H1 (cell line): ENCODE results near the gene LCE5A. TPM values are rescaled to one million over a fixed set of nuclear protein-coding genes. Genes with fewer than 3 reads are reported as not detected.

Source experiments
- CTCF ChIA-PET: fragments of 300-600 bp; sonication (Branson Sonifier 250); formaldehyde crosslinking; loops from one replicate; lab custom pipeline; 2021; ENCODE audit not compliant: partially characterized antibody; lab: Charles Lee
- POLR2A ChIA-PET: fragments of 300-600 bp; sonication (Branson Sonifier 250); formaldehyde crosslinking; loops from one replicate; lab custom pipeline; 2021; ENCODE audit warnings: inconsistent platforms; ENCODE audit not compliant: partially characterized antibody; lab: Charles Lee
- DNase-seq, 2 experiments: peaks; one replicate each; pipeline versions ENCODE4 v3.0.0 to v3.0.0-alpha.2; 2010 to 2022; ENCODE audit warnings: low spot score in 2 of 2, low read depth in 1 of 2, mixed read lengths in 1 of 2
- FAIRE-seq: peaks from 2 replicates; lab custom pipeline; 2011; peaks lifted over from hg19 to GRCh38; lab: Jason Lieb, UNC
- H2AFZ ChIP-seq: 2 replicates; pipeline ENCODE4 v1.8.1; 2012; ENCODE audit warnings: low read length, inconsistent platforms
- H2AK5ac ChIP-seq: 2 replicates; pipeline ENCODE4 v1.6.1; 2013; ENCODE audit warnings: low read depth, low read length
- H2BK120ac ChIP-seq: replicated peaks from 2 replicates; pipeline ENCODE3; 2013; ENCODE audit warnings: low read depth, low read length, inconsistent platforms
- H2BK12ac ChIP-seq: 2 replicates; pipeline ENCODE4 v1.6.1; 2013; ENCODE audit warnings: low read depth, low read length
- H2BK15ac ChIP-seq: 2 replicates; pipeline ENCODE4 v1.6.1; 2013; ENCODE audit warnings: low read length
- H2BK20ac ChIP-seq: 2 replicates; pipeline ENCODE4 v1.6.1; 2013; ENCODE audit warnings: low read length
- H2BK5ac ChIP-seq: 2 replicates; pipeline ENCODE4 v1.6.1; 2013; ENCODE audit warnings: low read depth, low read length
- H3K14ac ChIP-seq: 2 replicates; pipeline ENCODE4 v1.6.1; 2013; ENCODE audit warnings: inconsistent platforms; ENCODE audit not compliant: insufficient read length
- H3K18ac ChIP-seq: 2 replicates; pipeline ENCODE4 v1.6.1; 2013; ENCODE audit warnings: low read length; ENCODE audit errors: extremely low read depth
- H3K23ac ChIP-seq: 2 replicates; pipeline ENCODE4 v1.6.1; 2013; ENCODE audit warnings: inconsistent platforms; ENCODE audit not compliant: insufficient read length
- H3K23me2 ChIP-seq: 2 replicates; pipeline ENCODE4 v1.6.1; 2013; ENCODE audit warnings: low read depth, low read length
- H3K27ac ChIP-seq: 2 replicates; pipeline ENCODE4 v1.6.1; 2011; ENCODE audit warnings: low read depth, low read length, inconsistent platforms
- H3K27me3 ChIP-seq, 4 experiments: replicated peaks in 1 of 4; 1 replicate in 1 of 4; 2 replicates in 3 of 4; pipeline versions ENCODE4 v1.6.1 to v1.8.1; 2011 to 2013; ENCODE audit warnings: low read length in 3 of 4, mild to moderate bottlenecking in 3 of 4, inconsistent platforms in 2 of 4, mixed read lengths in 2 of 4, moderate library complexity in 1 of 4; ENCODE audit not compliant: control insufficient read depth in 3 of 4, insufficient read depth in 3 of 4; ENCODE audit errors: extremely low read depth in 1 of 4
- H3K36me3 ChIP-seq, 4 experiments: 2 replicates each; pipeline versions ENCODE4 v1.6.1 to v1.8.1; 2011 to 2013; ENCODE audit warnings: mild to moderate bottlenecking in 4 of 4, low read length in 3 of 4, moderate library complexity in 2 of 4, control low read depth in 1 of 4, inconsistent platforms in 1 of 4; ENCODE audit not compliant: insufficient read depth in 4 of 4, control insufficient read depth in 2 of 4
- H3K4ac ChIP-seq: replicated peaks from 2 replicates; pipeline ENCODE3; 2013; ENCODE audit warnings: low read length, low read depth, mixed read lengths, inconsistent platforms; ENCODE audit not compliant: insufficient read length
- H3K4me1 ChIP-seq, 4 experiments: replicated peaks in 1 of 4; 1 replicate in 1 of 4; 2 replicates in 3 of 4; pipeline versions ENCODE4 v1.6.1 to v1.8.1; 2011 to 2013; ENCODE audit warnings: low read length in 3 of 4, inconsistent platforms in 2 of 4, mixed read lengths in 1 of 4; ENCODE audit not compliant: insufficient read depth in 4 of 4, control insufficient read depth in 3 of 4
- H3K4me2 ChIP-seq, 2 experiments: 2 replicates each; pipeline versions ENCODE4 v1.6.1 to v1.8.1; 2011 to 2013; ENCODE audit warnings: low read depth in 2 of 2, low read length in 2 of 2, control low read depth in 1 of 2, inconsistent platforms in 1 of 2, mild to moderate bottlenecking in 1 of 2; ENCODE audit not compliant: insufficient read depth in 1 of 2
- H3K4me3 ChIP-seq, 4 experiments: fragments of 200-600, 300-600 bp in 1 of 4; sonication (generic), shearing (Covaris generic), sonication (Bioruptor Twin) in 1 of 4; 2 replicates each; pipeline versions ENCODE4 v1.5.1 to v1.8.1; 2011 to 2016; ENCODE audit warnings: low read length in 4 of 4, low read depth in 3 of 4, control low read depth in 2 of 4, inconsistent platforms in 2 of 4, mild to moderate bottlenecking in 2 of 4, mixed read lengths in 1 of 4, moderate library complexity in 1 of 4; ENCODE audit not compliant: insufficient read depth in 2 of 4; ENCODE audit errors: extremely low read depth in 1 of 4
- H3K56ac ChIP-seq: replicated peaks from 2 replicates; pipeline ENCODE3; 2013; ENCODE audit warnings: low read depth, mild to moderate bottlenecking, mixed read lengths, low read length, inconsistent platforms; ENCODE audit not compliant: insufficient read length
- H3K79me1 ChIP-seq: 2 replicates; pipeline ENCODE4 v1.6.1; 2013; ENCODE audit warnings: low read depth, low read length, control low read depth
- H3K79me2 ChIP-seq, 2 experiments: 2 replicates each; pipeline versions ENCODE4 v1.6.1 to v1.8.1; 2012 to 2013; ENCODE audit warnings: low read length in 2 of 2, mild to moderate bottlenecking in 2 of 2, inconsistent platforms in 1 of 2; ENCODE audit not compliant: insufficient read depth in 2 of 2, control insufficient read depth in 1 of 2
- H3K9ac ChIP-seq, 4 experiments: replicated peaks in 1 of 4; 1 replicate in 1 of 4; 2 replicates in 3 of 4; pipeline versions ENCODE4 v1.6.1 to v1.8.1; 2011 to 2013; ENCODE audit warnings: low read depth in 3 of 4, low read length in 3 of 4, control low read depth in 2 of 4, mild to moderate bottlenecking in 2 of 4, moderate library complexity in 2 of 4, inconsistent platforms in 1 of 4; ENCODE audit errors: extremely low read depth in 1 of 4
- H3K9me3 ChIP-seq, 2 experiments: 2 replicates each; pipeline versions ENCODE4 v1.6.1 to v1.8.1; 2012 to 2013; ENCODE audit warnings: mild to moderate bottlenecking in 2 of 2, moderate library complexity in 2 of 2, control low read depth in 1 of 2, inconsistent platforms in 1 of 2, low read depth in 1 of 2, low read length in 1 of 2, mixed read lengths in 1 of 2; ENCODE audit not compliant: insufficient read depth in 2 of 2
- H4K20me1 ChIP-seq, 2 experiments: replicated peaks in 1 of 2; 2 replicates each; pipeline versions ENCODE3 to v1.8.1; 2011 to 2013; ENCODE audit warnings: inconsistent platforms in 2 of 2, low read length in 2 of 2, mild to moderate bottlenecking in 1 of 2; ENCODE audit not compliant: insufficient read depth in 2 of 2, control insufficient read depth in 1 of 2
- H4K5ac ChIP-seq: 2 replicates; pipeline ENCODE4 v1.6.1; 2013; ENCODE audit warnings: low read length, low read depth, mixed read lengths, inconsistent platforms; ENCODE audit not compliant: insufficient read length
- H4K8ac ChIP-seq: 2 replicates; pipeline ENCODE4 v1.8.0; 2013; ENCODE audit warnings: mild to moderate bottlenecking, moderate library complexity, low read length, inconsistent platforms; ENCODE audit not compliant: insufficient read depth; ENCODE audit errors: extremely low read depth
- H4K91ac ChIP-seq: replicated peaks from 2 replicates; pipeline ENCODE3; 2013; ENCODE audit warnings: low read length, mixed read lengths, inconsistent platforms; ENCODE audit not compliant: insufficient read length
- CREB1 ChIP-seq: IDR thresholded peaks from 2 replicates; pipeline ENCODE4 v1.6.1; 2012; ENCODE audit warnings: inconsistent platforms
- NANOG ChIP-seq: IDR thresholded peaks from 2 replicates; pipeline ENCODE4 v1.6.1; 2011; ENCODE audit warnings: low read length, low read depth, mild to moderate bottlenecking, inconsistent platforms; ENCODE audit not compliant: insufficient read depth, poor library complexity, severe bottlenecking
- PHF8 ChIP-seq: fragments of 200-600 bp; sonication (generic); conservative IDR thresholded peaks from 2 replicates; pipeline ENCODE4 v1.7.1; 2012; ENCODE audit warnings: low read depth, mild to moderate bottlenecking, inconsistent platforms, low read length, moderate library complexity
- POLR2AphosphoS5 ChIP-seq: IDR thresholded peaks from 2 replicates; pipeline ENCODE4 v1.6.1; 2011; ENCODE audit warnings: low read depth, low read length
- RBBP5 ChIP-seq: IDR thresholded peaks from 2 replicates; pipeline ENCODE4 v1.7.1; 2012; ENCODE audit warnings: low read depth, mild to moderate bottlenecking, inconsistent platforms, low read length, moderate library complexity, borderline replicate concordance
- SAP30 ChIP-seq: fragments of 300-600 bp; sonication (generic); IDR thresholded peaks from 2 replicates; pipeline ENCODE4 v1.7.1; 2012; ENCODE audit warnings: low read length, moderate library complexity, mild to moderate bottlenecking, inconsistent platforms; ENCODE audit not compliant: insufficient read depth, insufficient replicate concordance
- SIRT6 ChIP-seq: IDR thresholded peaks from one replicate; pipeline ENCODE4 v1.7.1; 2012; ENCODE audit warnings: low read length, inconsistent platforms
- SP2 ChIP-seq: IDR thresholded peaks from 2 replicates; pipeline ENCODE4 v1.6.1; 2012; ENCODE audit warnings: mild to moderate bottlenecking, low read length, inconsistent platforms
- TEAD4 ChIP-seq: IDR thresholded peaks from 2 replicates; pipeline ENCODE4 v1.6.1; 2012; ENCODE audit warnings: low read depth, low read length, inconsistent platforms, mixed read lengths
- WGBS, 2 experiments: shearing (Covaris generic) in 1 of 2; methylation state at CpG; one replicate each; pipeline versions ENCODE4 v1.1.6 to v1.1.7; 2013 to 2015; ENCODE audit warnings: low lambda C conversion rate in 2 of 2, mixed read lengths in 2 of 2, inconsistent platforms in 1 of 2, low coverage in 1 of 2, missing lambda C conversion rate in 1 of 2; ENCODE audit not compliant: insufficient replicate concordance in 2 of 2, insufficient coverage in 1 of 2, insufficient read length in 1 of 2; ENCODE audit errors: extremely low coverage in 1 of 2, missing lambda C conversion rate in 1 of 2; 5-methylcytosine and 5-hydroxymethylcytosine counted together
- long read RNA-seq, 2 experiments: library from RNA in 1 of 2; library from capped mRNA in 1 of 2; stranded (forward); transcript quantifications; one replicate each; pipeline ENCODE4 v2.0.0, GENCODE V29; 2021; ENCODE audit warnings: inconsistent platforms in 1 of 2
- polyA minus RNA-seq, 3 experiments: library from RNA; depleted of rRNA, polyadenylated mRNA; stranded (reverse); fragments of >200 nt; gene quantifications; 1 replicate in 2 of 3; 2 replicates in 1 of 3; pipeline ENCODE4 v1.2.3, GENCODE V29; 2011
- polyA plus RNA-seq, 7 experiments: library from polyadenylated mRNA; depleted of rRNA in 3 of 7; stranded (reverse) in 5 of 7; unstranded in 2 of 7; fragments of >200 nt in 5 of 7; fragments of 200-250 nt in 2 of 7; gene quantifications; 1 replicate in 5 of 7; 2 replicates in 1 of 7; 4 replicates in 1 of 7; pipeline versions ENCODE4 v1.2.1 to v1.2.3, GENCODE V29; 2011 to 2013; ENCODE audit warnings: missing spikeins in 2 of 7, mixed read lengths in 2 of 7
- total RNA-seq: library from RNA; stranded (reverse); fragmentation: NEBNext Ultra II Directional; extraction: Animal tissue kit (Norgen Biotek cat#: 25700); gene quantifications from 2 replicates; pipeline ENCODE4 v1.2.1, GENCODE V29; 2021
- TF ChIP-seq, protein P1 (sequence below): IDR thresholded peaks from 2 replicates; pipeline ENCODE4 v1.6.1; 2011; ENCODE audit warnings: low read length, improper control_type of control experiment
- TF ChIP-seq, protein P2 (sequence below): IDR thresholded peaks from 2 replicates; pipeline ENCODE4 v1.6.1; 2012; ENCODE audit warnings: inconsistent platforms

The LCE5A gene, protein sequence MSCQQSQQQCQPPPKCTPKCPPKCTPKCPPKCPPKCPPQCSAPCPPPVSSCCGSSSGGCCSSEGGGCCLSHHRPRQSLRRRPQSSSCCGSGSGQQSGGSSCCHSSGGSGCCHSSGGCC
- total RNA-seq (not detected in 2 replicates), polyA plus RNA-seq (2011; rRNA removed) (not detected in 2 replicates), polyA minus RNA-seq (2011; rRNA and poly(A)+ RNA removed) (not detected in 2 replicates)
- polyA plus RNA-seq (2011; cell fraction: cytosol; rRNA removed), result not detected
- polyA plus RNA-seq (2011; cell fraction: nucleus; rRNA removed), result not detected
- polyA plus RNA-seq (2012, experiment 1 of 2), result not detected in 4 replicates
- not detected for polyA plus RNA-seq (2012, experiment 2 of 2)
- polyA plus RNA-seq (2013, experiment 1 of 2), result not detected
- not detected for polyA plus RNA-seq (2013, experiment 2 of 2)
- not detected for polyA minus RNA-seq (2011; cell fraction: cytosol; rRNA and poly(A)+ RNA removed)
- polyA minus RNA-seq (2011; cell fraction: nucleus; rRNA and poly(A)+ RNA removed), result not detected
- long read RNA-seq, experiment 1, result 0 reads
- long read RNA-seq, experiment 2, result 0 reads

DNA sequence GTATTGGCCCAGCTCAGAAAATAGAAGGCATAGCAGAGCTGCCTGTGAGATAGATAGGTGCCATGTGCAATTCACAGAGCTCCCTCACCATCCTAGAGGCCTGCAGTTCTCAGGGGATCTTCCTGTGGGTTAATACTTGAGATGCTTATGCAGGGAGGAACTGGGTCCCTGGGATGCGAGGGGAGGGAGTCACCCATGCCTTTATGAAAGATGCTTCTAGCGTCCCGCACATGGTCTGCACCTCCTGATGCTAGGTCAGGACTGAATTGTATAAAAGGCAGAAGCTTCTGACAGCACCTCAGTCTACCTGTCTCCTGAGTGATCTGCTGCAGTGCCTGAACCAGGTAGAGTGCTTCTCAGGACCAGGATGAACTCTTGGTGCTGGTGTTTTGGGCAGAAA is at the start of gene LCE5A:
Gene LCE5A, plus strand, starts transcription at position 301 of the 400 bp plus-strand sequence. CDS start 732 bp downstream, outside the sequence.
- Histone ChIP-seq H3K27ac (no peak within 1 kb of the TSS), H3K4me3 (no peak within 1 kb of the TSS), H3K79me1 (no peaks in the 10 kb centered on the region), H4K20me1 (no peaks in the 10 kb centered on the region), H2BK20ac (no peak within 1 kb of the TSS), H3K18ac (no peak within 1 kb of the TSS), H3K4ac (no peak within 1 kb of the TSS), H3K9me3 (peaks cover 76 to 90% of the 10 kb centered on the region in 2 experiments), H2BK5ac (no peak within 1 kb of the TSS), H3K23me2 (no peaks in the 10 kb centered on the region), H4K5ac (no peak within 1 kb of the TSS), H3K23ac (no peak within 1 kb of the TSS), H3K9ac (no peak within 1 kb of the TSS), H2BK12ac (no peak within 1 kb of the TSS), H2AK5ac (no peak within 1 kb of the TSS), H3K79me2 (no peaks in the 10 kb centered on the region), H2AFZ (no peak within 1 kb of the TSS), H3K4me1 (no peaks in the 10 kb centered on the region), H4K91ac (no peak within 1 kb of the TSS), H2BK120ac (no peak within 1 kb of the TSS), H3K27me3 (no peaks in the 10 kb centered on the region), H3K36me3 (no peaks in the 10 kb centered on the region; a peak in 1 of 8 replicates), H4K8ac (no peak within 1 kb of the TSS), H3K56ac (no peak within 1 kb of the TSS), H2BK15ac (no peak within 1 kb of the TSS), H3K4me2 (no peak within 1 kb of the TSS), H3K14ac (no peak within 1 kb of the TSS)
- CTCF ChIA-PET, result no interaction called here
- DNase-seq (no peak), FAIRE-seq (no peak)
- POLR2A ChIA-PET, result no interaction called here
- 88% methylated on average over 3 of the region's 3 CpGs; no CpG with 5 or more reads in 1 of the 2 experiments for WGBS, 2 experiments
- TF ChIP-seq CREB1 (no peak), SP2 (no peak), RBBP5 (no peak), NANOG (no peak), TEAD4 (no peak), SIRT6 (no peak), SAP30 (no peak), POLR2AphosphoS5 (no peak), PHF8 (no peak)
- TF ChIP-seq, protein P1, sequence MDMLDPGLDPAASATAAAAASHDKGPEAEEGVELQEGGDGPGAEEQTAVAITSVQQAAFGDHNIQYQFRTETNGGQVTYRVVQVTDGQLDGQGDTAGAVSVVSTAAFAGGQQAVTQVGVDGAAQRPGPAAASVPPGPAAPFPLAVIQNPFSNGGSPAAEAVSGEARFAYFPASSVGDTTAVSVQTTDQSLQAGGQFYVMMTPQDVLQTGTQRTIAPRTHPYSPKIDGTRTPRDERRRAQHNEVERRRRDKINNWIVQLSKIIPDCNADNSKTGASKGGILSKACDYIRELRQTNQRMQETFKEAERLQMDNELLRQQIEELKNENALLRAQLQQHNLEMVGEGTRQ, result no peak
- TF ChIP-seq, protein P2, sequence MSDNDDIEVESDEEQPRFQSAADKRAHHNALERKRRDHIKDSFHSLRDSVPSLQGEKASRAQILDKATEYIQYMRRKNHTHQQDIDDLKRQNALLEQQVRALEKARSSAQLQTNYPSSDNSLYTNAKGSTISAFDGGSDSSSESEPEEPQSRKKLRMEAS, result no peak
